HG03139 (cell line): Measurements from ENCODE around the gene PTPRD.

Source experiments
- ATAC-seq: cut with Tn5 transposase; IDR thresholded peaks from one replicate; pipeline ENCODE4 v1.9.1; 2021; ENCODE audit not compliant: unreplicated experiment

PTPRD gene

GRCh38 chr9:8857068-8857925, 1755.5 kb downstream of the PTPRD start:
- no peak for ATAC-seq

- ATAC-seq: no peak
Measured at GRCh38 chr9:8856396-8857067, 1756.3 kb downstream of the PTPRD start.

DNA sequence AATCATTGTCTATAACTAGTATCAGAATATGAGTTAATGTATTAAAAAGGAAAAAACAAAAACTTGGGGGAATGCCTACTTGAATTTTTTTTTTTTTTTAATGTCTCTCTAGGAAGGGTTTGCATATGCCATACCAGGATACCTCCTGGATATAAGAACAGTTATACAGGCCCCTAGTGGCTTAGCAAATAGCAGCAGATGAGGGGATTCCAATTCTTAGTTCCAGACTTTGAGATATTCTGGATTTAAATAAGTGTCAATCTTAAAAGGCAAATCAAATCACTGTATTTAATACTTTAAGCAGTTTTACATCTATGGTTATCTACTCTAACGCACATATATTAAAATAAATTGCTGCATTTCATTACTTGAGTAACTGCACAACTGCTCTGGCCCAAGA, 1757.8 kb downstream of the PTPRD start:
- no peak for ATAC-seq

DNA sequence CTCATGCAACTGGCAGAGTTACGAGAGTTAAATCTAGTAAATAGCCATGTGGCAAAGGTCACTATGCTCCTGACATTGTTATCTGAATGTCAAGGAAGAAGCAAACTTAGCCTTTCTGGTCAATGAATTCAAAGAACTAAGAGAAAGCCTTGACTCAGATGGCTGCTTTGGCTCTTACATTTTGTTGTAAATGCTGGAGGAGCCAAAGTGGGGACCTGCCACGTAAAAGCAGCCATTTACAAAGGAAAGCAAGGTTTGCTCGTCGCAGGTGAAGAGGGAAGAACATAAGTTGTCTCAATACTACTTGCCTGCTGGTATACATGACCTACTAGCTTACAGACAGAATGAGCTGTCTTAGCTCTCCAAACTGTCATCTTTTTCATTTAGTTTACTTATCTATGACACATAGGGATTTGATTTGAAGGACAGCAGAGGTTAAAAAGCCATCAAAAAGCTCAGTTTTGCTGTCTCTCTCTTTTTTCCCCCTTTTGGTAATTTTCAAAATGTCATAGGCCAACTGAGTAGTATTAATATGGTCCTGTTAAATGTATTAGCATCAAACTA, 1760.4 kb downstream of the PTPRD start:
- no peak for ATAC-seq

GRCh38 chr9:8850914-8851313, 1761.9 kb downstream of the PTPRD start:
- ATAC-seq: no peak

GRCh38 chr9:8845808-8846207, 1767.0 kb downstream of the PTPRD start:
- ATAC-seq: no peak

GRCh38 chr9:8845376-8845775, 1767.4 kb downstream of the PTPRD start:
- no peak for ATAC-seq

DNA sequence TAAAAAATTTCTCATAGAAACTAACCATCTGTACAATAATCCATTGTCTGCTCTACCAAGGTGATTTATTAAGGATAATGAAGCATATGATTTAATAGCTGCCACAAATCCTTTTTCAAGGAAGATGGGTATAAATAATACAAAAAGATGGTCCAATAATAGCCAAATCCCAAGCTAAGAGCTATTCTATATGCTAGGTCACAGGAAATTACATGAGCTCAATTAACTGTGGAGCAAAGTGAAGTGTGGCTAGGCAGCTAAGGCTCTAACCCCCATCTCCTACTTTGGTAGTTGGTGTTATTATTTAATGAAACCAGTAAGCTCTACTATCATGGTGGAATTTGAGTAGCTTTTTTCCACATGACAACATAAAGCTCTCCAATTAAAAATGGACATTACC, 1768.3 kb downstream of the PTPRD start:
- no peak for ATAC-seq

DNA sequence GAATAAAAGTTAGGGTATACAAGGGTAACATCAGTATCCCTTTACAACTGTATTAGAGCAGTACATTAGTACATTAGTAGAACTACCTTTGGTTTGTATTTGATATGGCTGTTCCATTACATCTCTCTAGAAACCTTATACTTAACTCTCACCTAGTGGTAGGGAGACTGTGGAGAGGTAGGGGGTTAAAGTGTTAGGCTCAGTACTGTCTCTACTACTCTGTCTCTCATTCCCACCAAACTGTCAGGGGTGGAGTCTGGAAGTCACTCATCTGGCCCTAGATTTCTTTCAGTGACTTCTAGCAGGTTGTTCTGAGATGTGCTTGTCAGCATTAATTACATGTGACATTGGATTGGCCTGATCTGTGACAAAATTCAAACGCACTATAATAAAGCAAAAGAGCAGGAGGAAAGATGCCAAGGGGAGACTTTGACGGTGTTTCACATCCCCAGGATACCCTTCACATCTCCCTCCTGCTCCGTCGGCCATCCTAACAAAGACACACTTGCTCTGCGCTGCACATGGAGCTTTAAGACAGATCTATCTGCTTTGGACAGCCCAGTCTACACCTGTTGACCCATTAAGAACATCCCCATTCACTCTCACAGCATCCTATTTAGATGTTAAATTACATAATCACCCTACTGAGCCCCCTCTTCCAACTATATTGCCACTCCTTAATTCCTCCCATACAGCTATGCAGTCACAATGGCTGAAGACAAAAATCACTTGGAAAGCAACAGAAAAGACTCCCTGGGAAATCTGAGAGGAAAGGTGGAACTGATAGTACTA, 1770.2 kb downstream of the PTPRD start:
- ATAC-seq: no peak

- no peak for ATAC-seq
Measured at GRCh38 chr9:8838136-8838535, 1774.7 kb downstream of the PTPRD start.

- no peak for ATAC-seq
Measured at GRCh38 chr9:8835291-8835690, 1777.5 kb downstream of the PTPRD start.

- ATAC-seq: no peak
Measured at GRCh38 chr9:8832955-8833354, 1779.8 kb downstream of the PTPRD start.

DNA sequence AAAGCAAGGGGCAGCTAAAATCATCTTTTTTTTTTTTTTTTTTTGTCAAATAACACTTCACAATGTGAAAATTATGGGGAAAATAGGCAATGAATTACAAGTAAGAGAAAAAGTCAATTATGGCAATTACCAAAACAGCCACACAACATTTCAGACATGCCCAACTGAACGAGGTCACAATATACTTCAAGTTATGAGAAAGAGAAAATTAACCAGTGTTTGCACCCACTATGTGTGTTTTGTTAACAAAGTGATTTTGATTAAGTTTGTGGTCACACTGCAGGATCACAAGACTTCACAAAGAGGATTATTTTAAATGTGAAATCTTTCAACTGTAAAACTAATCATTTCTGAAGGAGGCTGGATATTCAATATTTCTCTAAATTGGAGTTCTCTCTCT, 1780.4 kb downstream of the PTPRD start:
- no peak for ATAC-seq

DNA sequence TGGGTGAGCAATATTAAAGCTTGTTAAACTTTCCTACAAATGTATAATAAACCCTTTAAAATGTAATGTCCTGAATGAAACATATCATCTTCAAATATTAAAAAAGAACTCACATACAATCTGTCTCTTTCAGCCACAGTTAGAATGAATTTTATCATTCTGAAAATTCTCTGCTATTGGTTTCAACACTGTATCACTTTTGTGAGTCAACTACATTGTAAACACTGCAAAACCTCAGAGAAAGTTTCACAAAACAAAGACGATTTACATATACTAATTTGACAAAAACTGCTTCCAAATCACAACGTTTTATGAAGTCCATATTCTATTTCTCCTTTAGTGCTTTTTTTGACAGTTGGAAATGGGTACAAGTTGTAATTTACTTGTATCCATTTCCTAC, 1781.2 kb downstream of the PTPRD start:
- ATAC-seq: no peak

GRCh38 chr9:8826281-8826680, 1786.5 kb downstream of the PTPRD start:
- no peak for ATAC-seq

GRCh38 chr9:8825585-8826147, 1787.1 kb downstream of the PTPRD start:
- ATAC-seq: no peak

DNA sequence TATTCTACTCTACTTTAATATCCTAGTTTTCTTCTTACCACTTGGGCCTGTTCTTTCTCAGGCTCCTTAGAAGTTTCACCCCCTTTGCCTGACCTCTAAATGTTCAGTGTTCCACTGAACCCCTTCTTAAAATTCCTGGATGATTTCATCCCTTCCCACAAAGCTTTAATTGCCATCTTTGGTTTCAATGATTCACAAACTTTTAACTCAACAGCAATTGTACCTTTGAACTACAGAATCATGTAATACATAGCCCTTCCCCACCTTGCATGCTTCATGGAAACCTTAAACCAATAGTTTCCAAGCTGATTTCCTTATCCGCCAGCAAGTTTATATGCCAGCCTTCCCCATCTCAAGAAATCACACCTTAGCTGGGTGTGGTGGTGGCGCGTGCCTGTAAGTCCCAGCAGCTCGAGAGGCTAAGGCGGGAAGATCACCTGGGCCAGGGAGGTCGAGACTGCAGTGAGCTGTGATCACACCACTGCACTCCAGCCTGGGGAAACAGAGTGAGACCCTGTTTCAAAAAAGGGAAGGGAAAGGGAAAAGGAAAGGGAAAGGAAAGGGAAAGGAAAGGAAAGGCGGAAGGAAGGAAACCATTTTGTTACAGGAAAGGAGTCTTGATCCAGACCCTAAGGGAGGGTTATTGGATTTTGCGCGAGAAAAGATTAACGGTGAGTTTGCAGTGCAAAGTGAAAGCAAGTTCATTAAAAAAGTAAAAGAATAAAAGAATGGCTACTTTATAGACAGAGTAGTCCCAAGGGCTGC, 1789.5 kb downstream of the PTPRD start:
- no peak for ATAC-seq

DNA sequence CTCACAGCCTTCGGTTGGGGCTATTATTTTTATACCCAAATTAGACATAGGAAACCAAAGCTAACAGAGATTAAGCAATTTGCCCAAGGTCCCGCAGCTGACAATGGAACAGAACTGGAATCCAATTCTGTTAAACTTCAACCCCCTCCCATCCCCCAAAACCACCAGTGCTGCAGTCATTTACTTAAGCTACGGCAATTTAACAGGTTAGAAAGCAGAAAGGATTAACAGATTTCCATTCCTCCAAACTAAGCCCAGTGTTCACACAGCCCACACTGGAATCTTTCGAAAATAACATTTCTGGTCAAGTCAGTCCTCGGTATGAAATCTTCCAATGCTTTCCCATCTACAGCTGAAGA, 1790.2 kb downstream of the PTPRD start:
- no peak for ATAC-seq

- no peak for ATAC-seq
Measured at GRCh38 chr9:8821910-8822666, 1790.7 kb downstream of the PTPRD start.

GRCh38 chr9:8817335-8817734, 1795.5 kb downstream of the PTPRD start:
- ATAC-seq: no peak
